NCI-H187 treated with DMSO at 0.1 percent for 48 hours (cell line): ENCODE measurements around the gene RCOR2.

Experiments used
- DNase-seq: peaks from one replicate; lab custom pipeline; 2025; lab: John Stamatoyannopoulos, UW

Gene RCOR2

GRCh38 chr11:63907063-63907462 is 9.9 kb downstream of the RCOR2 start:
- no peak for DNase-seq

GRCh38 chr11:63906585-63906984 is 10.4 kb downstream of the RCOR2 start:
- DNase-seq, result no peak

GRCh38 chr11:63906087-63906486 is 10.9 kb downstream of the RCOR2 start:
- DNase-seq, result no peak

- no peak for DNase-seq
Measured at GRCh38 chr11:63905179-63905578, 11.8 kb downstream of the RCOR2 start.

- no peak for DNase-seq
Measured at GRCh38 chr11:63904743-63905142, 12.2 kb downstream of the RCOR2 start.

- DNase-seq, result no peak
Measured at GRCh38 chr11:63903884-63904283, 13.1 kb downstream of the RCOR2 start.

- no peak for DNase-seq
Measured at GRCh38 chr11:63901660-63902059, 15.3 kb downstream of the RCOR2 start.

GRCh38 chr11:63897459-63898146 is 19.4 kb downstream of the RCOR2 start:
- DNase-seq, result no peak

GRCh38 chr11:63896071-63896470 is 20.9 kb downstream of the RCOR2 start:
- DNase-seq, result no peak

GRCh38 chr11:63893355-63893754 is 23.6 kb downstream of the RCOR2 start:
- DNase-seq, result no peak

- no peak for DNase-seq
Measured at GRCh38 chr11:63892228-63892627, 24.7 kb downstream of the RCOR2 start.

- no peak for DNase-seq
Measured at GRCh38 chr11:63890368-63890767, 26.6 kb downstream of the RCOR2 start.

- DNase-seq, result no peak
Measured at GRCh38 chr11:63889344-63889743, 27.6 kb downstream of the RCOR2 start.

GRCh38 chr11:63888170-63889086 is 28.5 kb downstream of the RCOR2 start:
- peak; percentile 23 for DNase-seq

GRCh38 chr11:63887386-63887999 is 29.5 kb downstream of the RCOR2 start:
- no peak for DNase-seq

- DNase-seq, result no peak
Measured at GRCh38 chr11:63884196-63884932, 32.6 kb downstream of the RCOR2 start.

- DNase-seq, result no peak
Measured at GRCh38 chr11:63883791-63884190, 33.2 kb downstream of the RCOR2 start.

- DNase-seq, result no peak
Measured at GRCh38 chr11:63882555-63883242, 34.3 kb downstream of the RCOR2 start.

GRCh38 chr11:63880403-63880790 is 36.6 kb downstream of the RCOR2 start:
- DNase-seq, result no peak

GRCh38 chr11:63879598-63880402 is 37.2 kb downstream of the RCOR2 start:
- DNase-seq, result no peak
